KMS-11 (cell line): ENCODE measurements around the gene DIRAS2.

ENCODE experiments used
- H2AFZ ChIP-seq: fragments of 200-600 bp; sonication (generic); 2 replicates; pipeline ENCODE4 v1.6.1; 2016; ENCODE audit warnings: antibody characterized with exemption, mixed run types, low read depth
- H3K27ac ChIP-seq: fragments of 200-600 bp; sonication (generic); 2 replicates; pipeline ENCODE4 v1.6.1; 2016; ENCODE audit warnings: mild to moderate bottlenecking, mixed run types
- H3K27me3 ChIP-seq: fragments of 200-600 bp; sonication (generic); 2 replicates; pipeline ENCODE4 v1.6.1; 2017; ENCODE audit warnings: mild to moderate bottlenecking, low read depth, mixed run types, moderate library complexity; ENCODE audit not compliant: insufficient read depth
- H3K36me3 ChIP-seq: fragments of 200-600 bp; sonication (generic); 2 replicates; pipeline ENCODE4 v1.6.1; 2017; ENCODE audit warnings: mild to moderate bottlenecking, mixed run types; ENCODE audit not compliant: insufficient read depth
- H3K4me1 ChIP-seq: fragments of 200-600 bp; sonication (generic); 2 replicates; pipeline ENCODE4 v1.6.1; 2016; ENCODE audit warnings: mild to moderate bottlenecking, low read depth, mixed run types; ENCODE audit not compliant: poor library complexity, severe bottlenecking
- H3K4me2 ChIP-seq: fragments of 200-600 bp; sonication (generic); 2 replicates; pipeline ENCODE4 v1.7.0; 2016; ENCODE audit warnings: mild to moderate bottlenecking, mixed run types
- H3K4me3 ChIP-seq: fragments of 200-600 bp; sonication (generic); IDR thresholded peaks from 2 replicates; pipeline ENCODE4 v1.6.1; 2017; ENCODE audit warnings: low read depth, low read length, mixed read lengths; ENCODE audit not compliant: insufficient read depth
- H3K79me2 ChIP-seq: fragments of 200-600 bp; sonication (generic); 2 replicates; pipeline ENCODE4 v1.6.1; 2016; ENCODE audit warnings: low read depth, mixed run types; ENCODE audit not compliant: insufficient read depth
- H3K9ac ChIP-seq: fragments of 200-600 bp; sonication (generic); 2 replicates; pipeline ENCODE4 v1.6.1; 2016; ENCODE audit warnings: mild to moderate bottlenecking, mixed run types
- H4K20me1 ChIP-seq: fragments of 200-600 bp; sonication (generic); 2 replicates; pipeline ENCODE4 v1.6.1; 2016; ENCODE audit warnings: mild to moderate bottlenecking, mixed run types; ENCODE audit not compliant: insufficient read depth
- TF ChIP-seq, protein P1 (sequence below): fragments of 200-600 bp; sonication (generic); conservative IDR thresholded peaks from 2 replicates; pipeline ENCODE4 v1.6.1; 2017; ENCODE audit warnings: low read depth, mild to moderate bottlenecking, antibody characterized with exemption, low read length, moderate library complexity, mixed read lengths

DIRAS2 gene, protein sequence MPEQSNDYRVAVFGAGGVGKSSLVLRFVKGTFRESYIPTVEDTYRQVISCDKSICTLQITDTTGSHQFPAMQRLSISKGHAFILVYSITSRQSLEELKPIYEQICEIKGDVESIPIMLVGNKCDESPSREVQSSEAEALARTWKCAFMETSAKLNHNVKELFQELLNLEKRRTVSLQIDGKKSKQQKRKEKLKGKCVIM

DNA sequence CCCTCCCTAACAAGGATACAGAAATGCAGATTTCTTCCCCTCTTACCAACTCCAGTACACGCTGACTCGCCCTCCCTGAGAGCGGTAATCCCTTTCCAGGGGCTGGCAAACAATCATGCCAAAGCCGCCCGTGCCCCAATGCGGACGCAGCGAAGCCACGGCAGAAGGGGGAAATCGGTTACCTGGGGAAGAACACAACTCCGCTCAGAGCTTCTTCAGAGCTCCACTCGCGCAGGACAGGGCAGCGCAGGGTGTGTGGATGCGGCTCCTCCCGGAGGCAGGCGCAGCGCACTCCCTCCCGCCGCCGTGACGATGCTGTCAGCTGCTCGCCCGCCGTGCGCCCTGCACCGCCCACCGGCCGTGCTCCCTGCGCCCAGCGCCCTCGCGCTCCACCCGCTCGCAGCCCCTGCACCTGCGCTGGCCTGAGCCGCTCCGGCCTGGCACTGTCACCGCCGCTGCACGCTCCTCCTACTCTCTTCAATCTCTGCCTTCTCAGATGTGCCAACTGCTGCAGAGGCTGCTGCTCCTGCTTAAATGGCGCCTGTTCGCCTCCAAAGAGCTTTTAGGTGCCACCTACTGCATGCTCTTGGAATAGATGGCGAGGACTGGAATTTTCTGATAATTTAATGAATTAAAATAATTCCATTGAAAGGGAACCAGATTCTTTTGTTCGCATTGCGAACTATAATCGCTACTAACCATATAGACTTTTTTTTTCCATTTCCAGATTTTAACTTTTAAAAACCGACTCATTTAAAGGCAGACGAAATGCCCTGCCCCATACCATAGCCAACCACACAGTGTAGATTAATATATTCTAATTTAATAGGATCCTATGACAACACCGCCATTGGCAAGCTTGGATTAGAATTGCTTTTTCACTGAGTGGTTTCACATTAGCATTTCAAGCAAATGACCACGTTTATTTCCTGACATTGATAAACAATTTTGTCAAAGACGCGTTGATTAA, at the start of gene DIRAS2:
Gene DIRAS2, minus strand, starts transcription at position 255 of the 970 bp plus-strand sequence. CDS start 28,997 bp downstream, outside the sequence.
- TF ChIP-seq, protein P1, sequence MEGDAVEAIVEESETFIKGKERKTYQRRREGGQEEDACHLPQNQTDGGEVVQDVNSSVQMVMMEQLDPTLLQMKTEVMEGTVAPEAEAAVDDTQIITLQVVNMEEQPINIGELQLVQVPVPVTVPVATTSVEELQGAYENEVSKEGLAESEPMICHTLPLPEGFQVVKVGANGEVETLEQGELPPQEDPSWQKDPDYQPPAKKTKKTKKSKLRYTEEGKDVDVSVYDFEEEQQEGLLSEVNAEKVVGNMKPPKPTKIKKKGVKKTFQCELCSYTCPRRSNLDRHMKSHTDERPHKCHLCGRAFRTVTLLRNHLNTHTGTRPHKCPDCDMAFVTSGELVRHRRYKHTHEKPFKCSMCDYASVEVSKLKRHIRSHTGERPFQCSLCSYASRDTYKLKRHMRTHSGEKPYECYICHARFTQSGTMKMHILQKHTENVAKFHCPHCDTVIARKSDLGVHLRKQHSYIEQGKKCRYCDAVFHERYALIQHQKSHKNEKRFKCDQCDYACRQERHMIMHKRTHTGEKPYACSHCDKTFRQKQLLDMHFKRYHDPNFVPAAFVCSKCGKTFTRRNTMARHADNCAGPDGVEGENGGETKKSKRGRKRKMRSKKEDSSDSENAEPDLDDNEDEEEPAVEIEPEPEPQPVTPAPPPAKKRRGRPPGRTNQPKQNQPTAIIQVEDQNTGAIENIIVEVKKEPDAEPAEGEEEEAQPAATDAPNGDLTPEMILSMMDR = no peak
- Histone ChIP-seq H3K4me1 (peaks cover 7% of the 10 kb centered on the region), H3K4me2 (no peak within 1 kb of the TSS), H3K27me3 (no peaks in the 10 kb centered on the region), H3K79me2 (no peaks in the 10 kb centered on the region), H3K36me3 (no peaks in the 10 kb centered on the region), H3K4me3 (no peak within 1 kb of the TSS), H2AFZ (no peak within 1 kb of the TSS), H3K27ac (no peak within 1 kb of the TSS), H3K9ac (no peak within 1 kb of the TSS), H4K20me1 (no peaks in the 10 kb centered on the region)

DNA sequence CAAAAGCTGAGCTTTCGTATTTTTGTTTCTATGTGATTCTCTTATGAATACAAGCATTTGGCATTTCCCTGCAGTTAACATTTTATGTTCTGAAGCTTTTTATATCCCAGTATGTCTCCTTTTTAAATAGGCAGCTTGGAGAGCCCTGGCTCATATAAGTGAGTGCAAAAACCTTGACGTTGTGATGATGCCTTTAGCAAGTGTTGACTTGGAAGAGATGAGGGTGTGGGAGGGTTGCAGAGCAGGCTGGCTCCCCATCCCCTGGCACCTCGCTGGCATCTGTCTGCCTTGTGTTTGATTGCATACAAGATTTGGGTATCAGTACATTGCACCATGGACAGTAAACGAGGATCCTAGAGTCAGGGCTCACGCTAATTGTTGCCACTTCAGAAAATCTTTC, 42.1 kb upstream of the DIRAS2 start:
- no peaks in the 10 kb centered on the region for H4K20me1 ChIP-seq
- H3K9ac ChIP-seq = no peak overlapping the region

DNA sequence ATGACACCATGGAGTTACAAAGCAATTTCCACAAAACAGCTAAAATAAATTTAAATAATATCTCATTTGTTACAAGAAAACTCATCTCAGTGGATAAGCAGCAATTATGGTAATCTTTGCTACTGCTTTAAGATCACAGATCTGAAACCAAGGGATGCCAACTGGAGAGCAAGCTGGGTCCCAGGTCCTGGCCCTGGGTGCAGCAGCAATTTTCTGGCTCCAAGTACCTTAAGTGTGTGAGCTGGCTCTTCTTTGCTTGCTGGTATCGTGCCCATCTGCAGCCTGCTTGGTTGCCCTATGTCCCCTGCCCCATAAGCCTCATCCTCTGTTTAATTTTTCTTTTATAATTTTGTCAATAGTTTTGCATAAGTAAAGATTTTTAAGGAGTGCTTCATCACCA, 41.5 kb upstream of the DIRAS2 start:
- Histone ChIP-seq H3K9ac (no peak overlapping the region), H3K4me3 (no peak overlapping the region), H4K20me1 (no peaks in the 10 kb centered on the region), H3K27me3 (no peaks in the 10 kb centered on the region), H2AFZ (no peak overlapping the region), H3K79me2 (no peaks in the 10 kb centered on the region), H3K4me1 (no peaks in the 10 kb centered on the region), H3K36me3 (no peaks in the 10 kb centered on the region), H3K27ac (no peak overlapping the region), H3K4me2 (no peak overlapping the region)
- TF ChIP-seq, protein P1 = no peak

More for the DNA sequence above, 42.1 kb upstream of the DIRAS2 start:
- Histone ChIP-seq H3K4me1 (no peaks in the 10 kb centered on the region), H3K36me3 (no peaks in the 10 kb centered on the region), H3K4me2 (no peak overlapping the region), H3K27me3 (no peaks in the 10 kb centered on the region), H3K27ac (no peak overlapping the region), H3K79me2 (no peaks in the 10 kb centered on the region), H2AFZ (no peak overlapping the region), H3K4me3 (no peak overlapping the region)
- TF ChIP-seq, protein P1 = no peak

DNA sequence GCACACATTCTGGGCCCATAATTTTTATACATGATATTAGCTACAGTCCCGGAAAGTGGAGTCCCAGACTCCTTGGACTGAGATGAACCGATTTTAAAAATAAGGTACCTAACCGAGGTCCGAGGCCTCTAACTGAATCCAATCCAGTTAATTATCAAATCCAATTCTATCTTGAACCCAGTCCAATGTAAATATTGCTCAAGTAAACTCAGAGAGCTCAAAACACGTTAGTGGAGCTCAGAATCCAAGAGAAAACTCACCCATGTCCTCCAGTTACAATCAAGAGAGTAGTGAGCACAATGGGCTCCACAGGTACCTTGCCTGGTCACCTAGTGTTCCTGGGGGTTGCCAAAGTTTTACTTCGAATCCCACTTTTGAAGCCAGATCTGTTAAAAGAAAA, 37.9 kb upstream of the DIRAS2 start:
- Histone ChIP-seq H3K4me1 (no peaks in the 10 kb centered on the region), H3K27ac (no peak overlapping the region), H3K27me3 (no peaks in the 10 kb centered on the region), H3K4me2 (no peak overlapping the region), H2AFZ (no peak overlapping the region), H4K20me1 (no peaks in the 10 kb centered on the region), H3K79me2 (no peaks in the 10 kb centered on the region), H3K36me3 (no peaks in the 10 kb centered on the region), H3K9ac (no peak overlapping the region), H3K4me3 (no peak overlapping the region)
- TF ChIP-seq, protein P1 = no peak
